Fibroblast of lung (primary cell): ENCODE measurements around the gene ZDHHC20. TPM values are rescaled to one million over a fixed set of nuclear protein-coding genes. Genes with fewer than 3 reads are reported as not detected.

Experiments used
- DNase-seq, 2 donors: peaks; one replicate each; pipeline versions ENCODE4 v3.0.0 to v3.0.0-alpha.2; 2010; ENCODE audit warnings: low read depth in 2 of 2
- H2AFZ ChIP-seq: 2 replicates; pipeline ENCODE4 v1.5.1; 2012; ENCODE audit warnings: low read length, control low read depth, inconsistent platforms
- H3K27ac ChIP-seq: 2 replicates; pipeline ENCODE4 v1.5.1; 2011; ENCODE audit warnings: low read length, control low read depth; ENCODE audit not compliant: insufficient read depth
- H3K27me3 ChIP-seq: 2 replicates; pipeline ENCODE4 v1.5.1; 2011; ENCODE audit warnings: mild to moderate bottlenecking, low read length; ENCODE audit not compliant: control insufficient read depth, insufficient read depth
- H3K36me3 ChIP-seq: 2 replicates; pipeline ENCODE4 v1.5.1; 2011; ENCODE audit warnings: low read length; ENCODE audit not compliant: control insufficient read depth, insufficient read depth
- H3K4me1 ChIP-seq: 2 replicates; pipeline ENCODE4 v1.5.1; 2011; ENCODE audit warnings: low read length; ENCODE audit not compliant: control insufficient read depth, insufficient read depth; ENCODE audit errors: extremely low read depth
- H3K4me2 ChIP-seq: 2 replicates; pipeline ENCODE4 v1.5.1; 2011; ENCODE audit warnings: low read length, control low read depth; ENCODE audit not compliant: insufficient read depth; ENCODE audit errors: extremely low read depth
- H3K4me3 ChIP-seq, 4 experiments: fragments of 200-600 bp in 1 of 4; sonication (generic) in 1 of 4; replicated peaks in 1 of 4; 2 replicates each; pipeline ENCODE4 v1.5.1; 2011 to 2016; ENCODE audit warnings: low read length in 4 of 4, low read depth in 3 of 4, mild to moderate bottlenecking in 3 of 4, control low read depth in 2 of 4, inconsistent platforms in 1 of 4, mixed read lengths in 1 of 4; ENCODE audit not compliant: insufficient read depth in 1 of 4; ENCODE audit errors: control extremely low read depth in 1 of 4
- H3K79me2 ChIP-seq: 2 replicates; pipeline ENCODE4 v1.5.1; 2012; ENCODE audit warnings: mild to moderate bottlenecking, low read length, inconsistent platforms; ENCODE audit not compliant: control insufficient read depth, insufficient read depth
- H3K9ac ChIP-seq: 2 replicates; pipeline ENCODE4 v1.5.1; 2011; ENCODE audit warnings: mild to moderate bottlenecking, low read length, control low read depth; ENCODE audit not compliant: insufficient read depth
- H3K9me3 ChIP-seq: 2 replicates; pipeline ENCODE4 v1.5.1; 2012; ENCODE audit warnings: low read depth, low read length; ENCODE audit not compliant: control insufficient read depth, insufficient read depth
- H4K20me1 ChIP-seq: 2 replicates; pipeline ENCODE4 v1.5.1; 2011; ENCODE audit warnings: low read length; ENCODE audit not compliant: control insufficient read depth, insufficient read depth; ENCODE audit errors: extremely low read depth
- CTCF ChIP-seq, 2 donors: IDR thresholded peaks in 1 of 2; conservative IDR thresholded peaks in 1 of 2; 1 replicate in 1 of 2; 2 replicates in 1 of 2; pipeline ENCODE4 v1.5.1; 2011 to 2012; ENCODE audit warnings: low read length in 2 of 2, control low read depth in 1 of 2, inconsistent platforms in 1 of 2, low read depth in 1 of 2, mild to moderate bottlenecking in 1 of 2
- EZH2 ChIP-seq: IDR thresholded peaks from 2 replicates; pipeline ENCODE4 v1.5.1; 2012; ENCODE audit warnings: low read length, control low read depth, mild to moderate bottlenecking; ENCODE audit errors: missing control alignments
- polyA minus RNA-seq: library from RNA; depleted of rRNA, polyadenylated mRNA; stranded (reverse); fragments of >200 nt; gene quantifications from 2 replicates; pipeline ENCODE4 v1.2.3, GENCODE V29; 2011; ENCODE audit warnings: low replicate concordance
- polyA plus RNA-seq, 2 donors: library from polyadenylated mRNA; depleted of rRNA in 1 of 2; stranded (reverse) in 1 of 2; unstranded in 1 of 2; fragments of >200 nt; gene quantifications; 2 replicates each; pipeline ENCODE4 v1.2.1, GENCODE V29; 2011 to 2012; ENCODE audit warnings: missing spikeins in 1 of 2
- total RNA-seq: library from RNA; depleted of rRNA; stranded (reverse); fragments of >200 nt; gene quantifications from 2 replicates; pipeline ENCODE4 v1.2.1, GENCODE V29; 2014

Gene ZDHHC20
- total RNA-seq (77.8 and 81.6 TPM in 2 replicates), polyA plus RNA-seq (39.8 and 69.3 TPM in 2 replicates), polyA minus RNA-seq (12.1 and 12.4 TPM in 2 replicates)
- polyA plus RNA-seq (2012), result 27.6 and 45.9 TPM in 2 replicates

- H3K4me1 ChIP-seq, result no peaks in the 10 kb centered on the region
- peak within 1 kb of the TSS; percentile 96 for H2AFZ ChIP-seq
- no peaks in the 10 kb centered on the region for H3K9me3 ChIP-seq
- no peaks in the 10 kb centered on the region for H4K20me1 ChIP-seq
- no peak for TF ChIP-seq CTCF (conservative IDR thresholded peaks at IDR 0.05 in 1 of 2, IDR thresholded peaks at IDR 0.05 in 1 of 2; ENCODE audit: low read depth in 1 of 2, low read length in 2 of 2)
- TF ChIP-seq EZH2, result no peak
- H3K79me2 ChIP-seq, result peaks cover 25% of the 10 kb centered on the region
- H3K36me3 ChIP-seq, result no peaks in the 10 kb centered on the region
- H3K9ac ChIP-seq, result peak within 1 kb of the TSS; percentile 91
- H3K4me2 ChIP-seq, result peak within 1 kb of the TSS; percentile 95
- H3K27me3 ChIP-seq, result no peaks in the 10 kb centered on the region
- DNase-seq, result peak; percentile 77 to 82
- H3K27ac ChIP-seq, result peak within 1 kb of the TSS; percentile 87
- peak within 1 kb of the TSS; percentile 77 to 95 (median 90) for H3K4me3 ChIP-seq
These were observed at the start of gene ZDHHC20 for GRCh38 chr13:21458813-21459701. Gene ZDHHC20 (minus strand): TSS chr13:21459303. CDS start chr13:21459171, 132 bp downstream.

GRCh38 chr13:21504379-21504778, 45.3 kb upstream of the ZDHHC20 start:
- Histone ChIP-seq H4K20me1 (no peaks in the 10 kb centered on the region), H3K36me3 (no peaks in the 10 kb centered on the region), H3K27me3 (no peaks in the 10 kb centered on the region), H2AFZ (no peak overlapping the region), H3K4me2 (no peak overlapping the region), H3K79me2 (no peaks in the 10 kb centered on the region), H3K9me3 (no peaks in the 10 kb centered on the region), H3K4me3 (no peak overlapping the region), H3K9ac (no peak overlapping the region), H3K4me1 (no peaks in the 10 kb centered on the region), H3K27ac (no peak overlapping the region)
- no peak for DNase-seq
- TF ChIP-seq EZH2, result no peak
- TF ChIP-seq CTCF (conservative IDR thresholded peaks at IDR 0.05 in 1 of 2, IDR thresholded peaks at IDR 0.05 in 1 of 2; ENCODE audit: low read depth in 1 of 2, low read length in 2 of 2), result no peak

GRCh38 chr13:21501686-21502085, 42.6 kb upstream of the ZDHHC20 start:
- Histone ChIP-seq H3K27me3 (no peaks in the 10 kb centered on the region), H3K4me1 (no peaks in the 10 kb centered on the region), H3K4me3 (no peak overlapping the region), H3K9ac (no peak overlapping the region), H3K79me2 (no peaks in the 10 kb centered on the region), H3K27ac (no peak overlapping the region), H3K9me3 (no peaks in the 10 kb centered on the region), H3K4me2 (no peak overlapping the region), H2AFZ (no peak overlapping the region), H3K36me3 (no peaks in the 10 kb centered on the region), H4K20me1 (no peaks in the 10 kb centered on the region)
- no peak for DNase-seq
- TF ChIP-seq CTCF (conservative IDR thresholded peaks at IDR 0.05 in 1 of 2, IDR thresholded peaks at IDR 0.05 in 1 of 2; ENCODE audit: low read depth in 1 of 2, low read length in 2 of 2) (no peak), EZH2 (no peak)
